Measurements from ENCODE around the gene THSD1. TPM values are rescaled to one million over a fixed set of nuclear protein-coding genes. Genes with fewer than 3 reads are reported as not detected.

THSD1 gene
- total RNA-seq, 5 donors from 2014 or later (not counting 1 experiment from before 2014, with no cell fraction given) = 0.26 to 0.63 (median 0.47) TPM

DNA sequence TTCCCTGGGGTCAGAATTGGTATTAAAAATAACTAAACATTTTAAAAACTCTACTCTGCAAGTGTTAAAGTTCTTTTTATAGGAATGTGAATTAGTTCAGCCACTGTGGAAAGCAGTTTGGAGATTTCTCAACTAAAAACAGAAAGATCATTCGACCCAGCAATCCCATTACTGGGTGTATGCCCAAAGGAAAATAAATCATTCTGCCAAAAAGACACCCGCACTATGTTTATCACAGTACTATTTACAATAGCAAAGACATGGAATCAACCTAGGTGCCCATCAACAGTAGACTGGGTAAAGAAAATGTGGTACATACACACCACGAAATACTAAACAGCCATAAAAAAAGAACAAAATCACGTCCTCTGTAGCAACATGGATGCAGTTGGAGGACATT lies 657 bp upstream of the THSD1 start:
- no peak overlapping the region for H3K27ac Mint-ChIP-seq
- Histone ChIP-seq H3K9me3 (no peaks in the 10 kb centered on the region), H3K4me3 (ENCODE audit: control insufficient read depth in 1 of 2, extremely low read depth in 1 of 2, low read length in 1 of 2) (no peak overlapping the region), H3K27ac (ENCODE audit: low read length) (no peak overlapping the region), H3K27me3 (replicated peaks in 1 of 2; ENCODE audit: control insufficient read depth in 2 of 2, extremely low read depth in 1 of 2, insufficient read depth in 2 of 2, low read length in 1 of 2) (peaks cover 0 to 16% of the 10 kb centered on the region in 2 experiments), H3K36me3 (ENCODE audit: control insufficient read depth in 2 of 2, extremely low read depth in 1 of 2, insufficient read depth in 1 of 2, low read length in 1 of 2) (peaks cover 0 to 2% of the 10 kb centered on the region in 2 donors), H3K4me1 (ENCODE audit: control insufficient read depth in 1 of 2, extremely low read depth in 1 of 2, insufficient read depth in 2 of 2, low read length in 2 of 2) (peaks cover 13 to 19% of the 10 kb centered on the region in 2 experiments)
- peak overlapping the region; percentile 34 to 78 (median 35) for H3K4me3 Mint-ChIP-seq
- CTCF ChIA-PET = no interaction called here
- no peaks in the 10 kb centered on the region for H3K9me3 Mint-ChIP-seq
- no peak for ATAC-seq (replicated peaks in 1 of 4)
- H3K4me1 Mint-ChIP-seq = peaks cover 19 to 25% (median 22%) of the 10 kb centered on the region in 3 donors
- peaks cover 12% of the 10 kb centered on the region for H3K36me3 Mint-ChIP-seq
- 100% methylated on average over 1 of the region's 4 CpGs for WGBS (ENCODE audit: insufficient coverage)
- POLR2A ChIA-PET = no interaction called here
- H3K27me3 Mint-ChIP-seq = peaks cover 22% of the 10 kb centered on the region in 2 donors
- no peak for DNase-seq

DNA sequence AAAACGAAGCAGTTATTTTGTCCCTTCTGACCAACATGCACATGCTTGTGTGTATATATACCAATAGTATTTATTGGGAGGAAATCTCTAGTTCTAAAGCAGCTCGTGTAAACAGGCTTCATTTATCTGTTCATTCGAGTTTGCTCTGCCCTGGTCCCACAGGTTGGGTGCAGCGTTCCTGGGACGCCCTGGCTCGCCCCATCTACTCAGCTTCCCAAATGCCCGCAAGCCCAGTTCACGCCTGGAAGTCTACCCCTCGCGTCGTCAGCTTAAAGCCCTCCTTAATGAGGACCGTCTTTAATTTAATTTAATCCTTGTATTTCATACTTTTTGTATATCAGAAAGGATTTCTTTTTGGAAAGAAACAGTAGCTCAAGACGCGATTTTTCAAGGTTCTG lies 604 bp downstream of the THSD1 start:
- POLR2A ChIA-PET = no interaction called here
- 14% methylated on average over 4 of the region's 14 CpGs for WGBS (ENCODE audit: insufficient coverage)
- DNase-seq (no peak), ATAC-seq (replicated peaks in 1 of 4) (peak in 1 of 4 experiments; percentile 12)
- H3K27ac Mint-ChIP-seq = no peak overlapping the region
- Histone ChIP-seq H3K4me1 (ENCODE audit: control insufficient read depth in 1 of 2, extremely low read depth in 1 of 2, insufficient read depth in 2 of 2, low read length in 2 of 2) (peaks cover 13 to 19% of the 10 kb centered on the region in 2 experiments), H3K9me3 (no peaks in the 10 kb centered on the region), H3K27me3 (replicated peaks in 1 of 2; ENCODE audit: control insufficient read depth in 2 of 2, extremely low read depth in 1 of 2, insufficient read depth in 2 of 2, low read length in 1 of 2) (peaks cover 0 to 16% of the 10 kb centered on the region in 2 experiments), H3K36me3 (ENCODE audit: control insufficient read depth in 2 of 2, extremely low read depth in 1 of 2, insufficient read depth in 1 of 2, low read length in 1 of 2) (no peaks in the 10 kb centered on the region), H3K4me3 (ENCODE audit: control insufficient read depth in 1 of 2, extremely low read depth in 1 of 2, low read length in 1 of 2) (peak overlapping the region; percentile 38 to 82), H3K27ac (ENCODE audit: low read length) (no peak overlapping the region)
- no peaks in the 10 kb centered on the region for H3K9me3 Mint-ChIP-seq
- H3K4me1 Mint-ChIP-seq = peaks cover 19 to 25% (median 22%) of the 10 kb centered on the region in 3 donors
- peaks cover 9% of the 10 kb centered on the region for H3K36me3 Mint-ChIP-seq
- peaks cover 23 to 24% of the 10 kb centered on the region in 2 donors for H3K27me3 Mint-ChIP-seq
- CTCF ChIA-PET = interaction anchor here in 1 of 2 donors (0.6 kb wide), 1 partner anchor 246 kb away, joined by 3 read pairs; no protein-coding TSS in a partner anchor
- H3K4me3 Mint-ChIP-seq = peak overlapping the region; percentile 59 to 78 (median 59)

- peak in 2 of 4 experiments; percentile 43 to 51 for ATAC-seq (replicated peaks in 1 of 4)
Observed at GRCh38 chr13:52399708-52400107, 6.3 kb downstream of the THSD1 start.

DNA sequence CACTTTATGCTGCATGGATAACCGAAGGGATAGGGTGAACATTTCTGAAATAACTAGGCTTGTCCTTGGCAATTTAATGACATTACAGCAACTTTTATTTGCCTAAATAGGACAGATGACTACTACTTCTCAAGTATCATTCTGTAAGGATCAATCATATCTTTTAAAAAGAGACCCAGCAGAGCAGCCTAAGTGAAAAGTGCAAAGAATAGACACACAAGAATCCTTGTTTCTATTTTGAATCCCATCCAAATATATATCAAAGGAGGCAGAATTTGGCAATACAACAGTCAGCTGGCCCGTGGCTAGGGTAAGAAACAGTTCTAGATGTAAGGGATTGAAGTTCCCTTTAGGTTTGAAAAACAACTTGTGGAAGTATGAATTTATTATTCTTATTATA lies 6.9 kb downstream of the THSD1 start:
- CTCF ChIA-PET = no interaction called here
- no peak for ATAC-seq (replicated peaks in 1 of 4)
- no peak overlapping the region for H3K27ac ChIP-seq (ENCODE audit: low read length)

More at GRCh38 chr13:52399708-52400107, 6.3 kb downstream of the THSD1 start:
- no peak overlapping the region for H3K27ac Mint-ChIP-seq
- Histone ChIP-seq H3K9me3 (no peaks in the 10 kb centered on the region), H3K27me3 (replicated peaks in 1 of 2; ENCODE audit: control insufficient read depth in 2 of 2, extremely low read depth in 1 of 2, insufficient read depth in 2 of 2, low read length in 1 of 2) (peaks cover 0 to 11% of the 10 kb centered on the region in 2 experiments), H3K4me3 (ENCODE audit: control insufficient read depth in 1 of 2, extremely low read depth in 1 of 2, low read length in 1 of 2) (no peak overlapping the region), H3K4me1 (ENCODE audit: control insufficient read depth in 1 of 2, extremely low read depth in 1 of 2, insufficient read depth in 2 of 2, low read length in 2 of 2) (peaks cover 6 to 8% of the 10 kb centered on the region in 2 experiments), H3K36me3 (ENCODE audit: control insufficient read depth in 2 of 2, extremely low read depth in 1 of 2, insufficient read depth in 1 of 2, low read length in 1 of 2) (no peaks in the 10 kb centered on the region), H3K27ac (ENCODE audit: low read length) (no peak overlapping the region)
- peaks cover 7% of the 10 kb centered on the region for H3K36me3 Mint-ChIP-seq
- H3K4me3 Mint-ChIP-seq = no peak overlapping the region
- DNase-seq = peak in 1 of 35 experiments; percentile 22
- POLR2A ChIA-PET = no interaction called here
- peaks cover 22 to 32% of the 10 kb centered on the region in 2 donors for H3K27me3 Mint-ChIP-seq
- WGBS (ENCODE audit: insufficient coverage) = no CpG with 5 or more reads among the region's 1 CpG
- CTCF ChIA-PET = no interaction called here
- H3K4me1 Mint-ChIP-seq = peaks cover 8 to 9% (median 8%) of the 10 kb centered on the region in 3 donors
- no peaks in the 10 kb centered on the region for H3K9me3 Mint-ChIP-seq

GRCh38 chr13:52395704-52396103 lies 10.3 kb downstream of the THSD1 start:
- Histone ChIP-seq H3K36me3 (ENCODE audit: control insufficient read depth in 2 of 2, extremely low read depth in 1 of 2, insufficient read depth in 1 of 2, low read length in 1 of 2) (no peaks in the 10 kb centered on the region), H3K27ac (ENCODE audit: low read length) (no peak overlapping the region), H3K4me1 (ENCODE audit: control insufficient read depth in 1 of 2, extremely low read depth in 1 of 2, insufficient read depth in 2 of 2, low read length in 2 of 2) (no peaks in the 10 kb centered on the region), H3K9me3 (no peaks in the 10 kb centered on the region), H3K4me3 (ENCODE audit: control insufficient read depth in 1 of 2, extremely low read depth in 1 of 2, low read length in 1 of 2) (no peak overlapping the region), H3K27me3 (replicated peaks in 1 of 2; ENCODE audit: control insufficient read depth in 2 of 2, extremely low read depth in 1 of 2, insufficient read depth in 2 of 2, low read length in 1 of 2) (peaks cover 0 to 8% of the 10 kb centered on the region in 2 experiments)
- H3K36me3 Mint-ChIP-seq = peaks cover 7% of the 10 kb centered on the region
- H3K27me3 Mint-ChIP-seq = peaks cover 3 to 12% of the 10 kb centered on the region in 2 donors
- ATAC-seq (replicated peaks in 1 of 4) (no peak), DNase-seq (no peak)
- 84% methylated on average over 4 of the region's 4 CpGs for WGBS (ENCODE audit: insufficient coverage)
- ChIA-PET CTCF (interaction anchor here in 1 of 2 donors (0.5 kb wide), 1 partner anchor 160 kb away, joined by 3 read pairs; no protein-coding TSS in a partner anchor), POLR2A (no interaction called here)
- no peaks in the 10 kb centered on the region for H3K4me1 Mint-ChIP-seq
- no peak overlapping the region for H3K4me3 Mint-ChIP-seq
- no peaks in the 10 kb centered on the region for H3K9me3 Mint-ChIP-seq
- no peak overlapping the region for H3K27ac Mint-ChIP-seq

More for the DNA sequence above, 6.9 kb downstream of the THSD1 start:
- H3K4me3 ChIP-seq (ENCODE audit: control insufficient read depth in 1 of 2, extremely low read depth in 1 of 2, low read length in 1 of 2) = no peak overlapping the region
- peaks cover 1 to 3% of the 10 kb centered on the region in 2 experiments for H3K4me1 ChIP-seq (ENCODE audit: control insufficient read depth in 1 of 2, extremely low read depth in 1 of 2, insufficient read depth in 2 of 2, low read length in 2 of 2)
- Mint-ChIP-seq H3K36me3 (peaks cover 7% of the 10 kb centered on the region), H3K4me1 (peaks cover 2% of the 10 kb centered on the region in 3 donors), H3K9me3 (no peaks in the 10 kb centered on the region), H3K4me3 (no peak overlapping the region), H3K27me3 (peaks cover 17 to 26% of the 10 kb centered on the region in 2 donors), H3K27ac (no peak overlapping the region)
- WGBS (ENCODE audit: insufficient coverage) = no CpG with 5 or more reads among the region's 2 CpGs
- no peaks in the 10 kb centered on the region for H3K36me3 ChIP-seq (ENCODE audit: control insufficient read depth in 2 of 2, extremely low read depth in 1 of 2, insufficient read depth in 1 of 2, low read length in 1 of 2)
- DNase-seq = no peak
- peaks cover 0 to 10% of the 10 kb centered on the region in 2 experiments for H3K27me3 ChIP-seq (replicated peaks in 1 of 2; ENCODE audit: control insufficient read depth in 2 of 2, extremely low read depth in 1 of 2, insufficient read depth in 2 of 2, low read length in 1 of 2)
- no peaks in the 10 kb centered on the region for H3K9me3 ChIP-seq
- POLR2A ChIA-PET = no interaction called here

DNA sequence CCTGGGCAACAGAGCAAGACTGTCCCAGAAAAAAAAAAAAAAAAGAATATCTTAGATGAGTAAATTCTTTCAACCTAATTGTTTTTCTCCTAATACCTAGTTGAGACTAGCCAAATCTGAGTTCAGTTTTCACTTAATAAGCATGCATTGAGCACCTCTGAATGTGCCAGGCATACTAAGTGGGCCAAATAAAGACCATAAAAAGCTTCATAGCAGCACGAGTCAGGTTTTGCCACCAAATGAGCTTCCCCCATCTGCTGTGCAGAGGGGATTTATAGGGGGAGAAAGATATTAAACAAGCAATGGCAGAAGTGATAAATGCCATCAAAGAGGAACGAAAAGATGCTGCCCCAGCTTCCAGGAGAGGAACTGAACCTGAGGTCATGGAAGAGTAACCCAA lies 11.4 kb downstream of the THSD1 start:
- ATAC-seq (replicated peaks in 1 of 4) (no peak), DNase-seq (no peak)
- Histone ChIP-seq H3K4me1 (ENCODE audit: control insufficient read depth in 1 of 2, extremely low read depth in 1 of 2, insufficient read depth in 2 of 2, low read length in 2 of 2) (no peaks in the 10 kb centered on the region), H3K36me3 (ENCODE audit: control insufficient read depth in 2 of 2, extremely low read depth in 1 of 2, insufficient read depth in 1 of 2, low read length in 1 of 2) (no peaks in the 10 kb centered on the region), H3K9me3 (no peaks in the 10 kb centered on the region), H3K27me3 (replicated peaks in 1 of 2; ENCODE audit: control insufficient read depth in 2 of 2, extremely low read depth in 1 of 2, insufficient read depth in 2 of 2, low read length in 1 of 2) (peaks cover 0 to 8% of the 10 kb centered on the region in 2 experiments), H3K4me3 (ENCODE audit: control insufficient read depth in 1 of 2, extremely low read depth in 1 of 2, low read length in 1 of 2) (no peak overlapping the region), H3K27ac (ENCODE audit: low read length) (no peak overlapping the region)
- Mint-ChIP-seq H3K4me3 (no peak overlapping the region), H3K9me3 (no peaks in the 10 kb centered on the region), H3K4me1 (no peaks in the 10 kb centered on the region), H3K36me3 (peaks cover 7% of the 10 kb centered on the region), H3K27ac (no peak overlapping the region), H3K27me3 (peaks cover 0 to 10% of the 10 kb centered on the region in 2 donors)
- ChIA-PET CTCF (no interaction called here), POLR2A (no interaction called here)
- WGBS (ENCODE audit: insufficient coverage) = 60% methylated on average over 2 of the region's 2 CpGs

Measured in T-cell (primary cell).